HCT116 (cell line): ENCODE measurements around the gene PTGR2. TPM values are rescaled to one million over a fixed set of nuclear protein-coding genes. Genes with fewer than 3 reads are reported as not detected.

Experiments used
- ATAC-seq: fragments of 200-7000 bp; cut with Tn5 transposase; 2 replicates; pipeline ENCODE4 v1.9.1; 2020; ENCODE audit warnings: mild to moderate bottlenecking, moderate library complexity
- BruUV-seq: library from RNA; stranded (reverse); fragments of 400-500 nt; replicated peaks from 2 replicates; lab custom pipeline; 2021; lab: Mats Ljungman, UMichigan
- CTCF ChIA-PET: fragments of 300-600 bp; sonication (Branson Sonifier 250); formaldehyde crosslinking; loops from one replicate; lab custom pipeline; 2021; ENCODE audit warnings: antibody characterized with exemption; lab: Charles Lee
- POLR2A ChIA-PET: fragments of 300-600, 350-600 bp; sonication (Branson Sonifier 250); formaldehyde crosslinking; loops from one replicate; lab custom pipeline; 2021; ENCODE audit warnings: antibody characterized with exemption; lab: Charles Lee
- RAD21 ChIA-PET, 2 experiments: fragments of 300-600 bp; sonication (Branson Sonifier 250); formaldehyde crosslinking; loops; one replicate each; lab custom pipeline; 2023; ENCODE audit warnings: low total read pairs in 2 of 2; ENCODE audit not compliant: uncharacterized antibody in 2 of 2, unreplicated experiment in 2 of 2, low non-redundant PET in 1 of 2; lab: Charles Lee
- DNase-seq: peaks from one replicate; pipeline ENCODE4 v3.0.0-alpha.2; 2010; ENCODE audit warnings: low read depth, low spot score
- H2AFZ ChIP-seq: fragments of 200-600 bp; shearing (Covaris generic), sonication (generic); 2 replicates; pipeline ENCODE4 v1.6.1; 2017; ENCODE audit warnings: low read depth, mixed run types, mixed read lengths, antibody characterized with exemption, low read length; ENCODE audit not compliant: poor library complexity, severe bottlenecking
- H3K27ac ChIP-seq: 2 replicates; pipeline ENCODE4 v1.5.1; 2012; ENCODE audit warnings: low read depth, low read length
- H3K27me3 ChIP-seq: fragments of 200-600 bp; sonication (generic); 2 replicates; pipeline ENCODE4 v1.6.1; 2016; ENCODE audit warnings: mixed run types, low read length, mixed read lengths; ENCODE audit not compliant: insufficient read depth
- H3K36me3 ChIP-seq, 2 experiments: fragments of 200-500 bp in 1 of 2; fragments of 200-600 bp in 1 of 2; sonication (Bioruptor generic) in 1 of 2; sonication (generic) in 1 of 2; 2 replicates each; pipeline versions ENCODE4 v1.5.1 to v1.6.1; 2014 to 2016; ENCODE audit warnings: low read length in 2 of 2, inconsistent platforms in 1 of 2, mixed read lengths in 1 of 2, mixed run types in 1 of 2; ENCODE audit not compliant: insufficient read depth in 2 of 2, control insufficient read depth in 1 of 2
- H3K4me1 ChIP-seq, 2 experiments: fragments of 200-600 bp in 1 of 2; sonication (generic) in 1 of 2; 2 replicates each; pipeline versions ENCODE4 v1.5.1 to v1.6.1; 2012 to 2017; ENCODE audit warnings: low read length in 2 of 2, inconsistent platforms in 1 of 2, mild to moderate bottlenecking in 1 of 2, mixed read lengths in 1 of 2, mixed run types in 1 of 2, moderate library complexity in 1 of 2; ENCODE audit not compliant: insufficient read depth in 2 of 2, control insufficient read depth in 1 of 2
- H3K4me2 ChIP-seq: fragments of 200-600 bp; sonication (generic); 2 replicates; pipeline ENCODE4 v1.6.1; 2017; ENCODE audit warnings: mixed run types, low read length, mixed read lengths
- H3K4me3 ChIP-seq, 2 experiments: fragments of 200-600 bp in 1 of 2; sonication (generic) in 1 of 2; replicated peaks in 1 of 2; 2 replicates each; pipeline ENCODE4 v1.5.1; 2011 to 2016; ENCODE audit warnings: low read length in 2 of 2, control low read depth in 1 of 2, low read depth in 1 of 2, mild to moderate bottlenecking in 1 of 2, mixed read lengths in 1 of 2, mixed run types in 1 of 2
- H3K79me2 ChIP-seq: fragments of 200-600 bp; sonication (generic); 2 replicates; pipeline ENCODE4 v1.6.1; 2017; ENCODE audit warnings: mild to moderate bottlenecking, mixed run types, low read length, moderate library complexity, mixed read lengths; ENCODE audit not compliant: insufficient read depth
- H3K9ac ChIP-seq: fragments of 200-600 bp; sonication (generic); 2 replicates; pipeline ENCODE4 v1.6.1; 2016; ENCODE audit warnings: low read length, mixed read lengths
- H3K9me2 ChIP-seq: fragments of 200-600 bp; sonication (generic), shearing (Covaris generic); 2 replicates; pipeline ENCODE4 v1.6.1; 2017; ENCODE audit warnings: mixed run types, mild to moderate bottlenecking, moderate library complexity; ENCODE audit not compliant: insufficient read depth
- H3K9me3 ChIP-seq, 2 experiments: fragments of 200-500 bp in 1 of 2; fragments of 200-600 bp in 1 of 2; sonication (Bioruptor generic) in 1 of 2; sonication (generic) in 1 of 2; 2 replicates each; pipeline ENCODE4 v1.6.1; 2014 to 2017; ENCODE audit warnings: low read length in 2 of 2, mixed read lengths in 2 of 2, inconsistent platforms in 1 of 2, low read depth in 1 of 2, mild to moderate bottlenecking in 1 of 2, mixed run types in 1 of 2, moderate library complexity in 1 of 2; ENCODE audit not compliant: control insufficient read depth in 1 of 2, insufficient read depth in 1 of 2
- H4K20me1 ChIP-seq: fragments of 200-600 bp; sonication (generic), shearing (Covaris generic); 2 replicates; pipeline ENCODE4 v1.6.1; 2017; ENCODE audit warnings: mixed run types, mild to moderate bottlenecking, moderate library complexity; ENCODE audit not compliant: insufficient read depth
- ATF3 ChIP-seq: IDR thresholded peaks from 2 replicates; pipeline ENCODE4 v1.6.1; 2012
- ELF1 ChIP-seq: IDR thresholded peaks from 2 replicates; pipeline ENCODE4 v1.6.1; 2012; ENCODE audit warnings: low read depth, borderline replicate concordance
- JUND ChIP-seq: IDR thresholded peaks from 2 replicates; pipeline ENCODE4 v1.6.1; 2012
- RAD21 ChIP-seq: IDR thresholded peaks from 2 replicates; pipeline ENCODE4 v1.6.1; 2012; ENCODE audit warnings: low read depth, mild to moderate bottlenecking
- REST ChIP-seq: IDR thresholded peaks from 2 replicates; pipeline ENCODE4 v1.6.1; 2012; ENCODE audit warnings: low read depth
- SP1 ChIP-seq: IDR thresholded peaks from 2 replicates; pipeline ENCODE4 v1.6.1; 2012; ENCODE audit warnings: low read depth
- TCF7L2 ChIP-seq: IDR thresholded peaks from 2 replicates; pipeline ENCODE4 v1.7.0; 2011; ENCODE audit warnings: borderline replicate concordance, inconsistent platforms; ENCODE audit not compliant: insufficient read depth, insufficient read length; ENCODE audit errors: extremely low read depth
- ZFX ChIP-seq: fragments of 450-650 bp; IDR thresholded peaks from 2 replicates; pipeline ENCODE4 v1.6.1; 2017
- intact Hi-C: fragments of 100-400 bp; cut with micrococcal nuclease; formaldehyde crosslinking; loops from 2 replicates; pipeline ENCODE4 v1.10.0; 2022
- total RNA-seq: library from RNA; stranded (reverse); gene quantifications from one replicate; pipeline ENCODE4 v1.2.1, GENCODE V29; 2021; ENCODE audit not compliant: unreplicated experiment

The PTGR2 gene
- total RNA-seq, 1 experiment from 2014 or later, result 22.1 TPM

GRCh38 chr14:73843296-73843695 is 8.3 kb upstream of the PTGR2 start:
- Histone ChIP-seq H4K20me1 (no peaks in the 10 kb centered on the region), H3K79me2 (no peaks in the 10 kb centered on the region), H3K27ac (no peak overlapping the region), H3K9ac (no peak overlapping the region), H2AFZ (no peak overlapping the region), H3K27me3 (no peaks in the 10 kb centered on the region), H3K36me3 (no peaks in the 10 kb centered on the region), H3K4me2 (no peak overlapping the region), H3K4me1 (peaks cover 2 to 3% of the 10 kb centered on the region in 2 experiments; a peak in 2 of 4 replicates)
- intact Hi-C loops, result no loop called here
- no TSS peak for BruUV-seq
- no peak for ATAC-seq
- POLR2A ChIA-PET, result no interaction called here
- CTCF ChIA-PET, result no interaction called here
- RAD21 ChIA-PET, result interaction anchor here in 1 of 2 experiments (0.5 kb wide), 1 partner anchor 180 kb away, joined by 3 read pairs; no protein-coding TSS in a partner anchor
- TF ChIP-seq ATF3 (no peak), ZFX (no peak), RAD21 (no peak), JUND (no peak), ELF1 (no peak)
- TF ChIP-seq, all 23 proteins: peak for 0
- DNase-seq, result no peak
- H3K4me3 ChIP-seq, result no peak overlapping the region
- 0 out of 4 replicates have a peak, but pooled peaks cover 0 to 3% of the 10 kb centered on the region in 2 experiments for H3K9me3 ChIP-seq
- no peaks in the 10 kb centered on the region for H3K9me2 ChIP-seq

DNA sequence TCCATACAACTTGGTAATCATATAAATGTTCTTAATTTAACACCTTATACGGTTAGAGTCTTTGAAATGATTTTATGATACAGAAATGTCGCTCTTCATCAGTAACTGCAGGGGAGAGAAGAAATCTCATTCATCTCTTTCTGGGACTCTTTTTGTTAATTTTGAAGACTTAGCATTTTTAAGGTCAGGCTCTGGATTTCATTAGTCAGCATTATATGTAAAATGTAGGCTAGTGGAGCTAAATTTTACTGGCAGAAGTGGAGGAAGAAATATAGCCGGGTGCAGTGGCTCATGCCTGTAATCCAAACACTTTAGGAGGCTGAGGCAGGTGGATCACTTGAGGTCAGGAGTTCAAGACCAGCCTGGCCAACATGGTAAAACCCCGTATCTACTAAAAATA is 4.7 kb upstream of the PTGR2 start:
- CTCF ChIA-PET, result no interaction called here
- 0 out of 4 replicates have a peak, but pooled peaks cover 0 to 3% of the 10 kb centered on the region in 2 experiments for H3K9me3 ChIP-seq
- no TSS peak for BruUV-seq
- RAD21 ChIA-PET, result no interaction called here
- H3K9ac ChIP-seq, result no peak overlapping the region
- no peak overlapping the region for H3K27ac ChIP-seq
- intact Hi-C loops, result no loop called here
- TF ChIP-seq TCF7L2, result no peak
- TF ChIP-seq SP1, result no peak
- TF ChIP-seq REST, result no peak
- H3K79me2 ChIP-seq, result no peaks in the 10 kb centered on the region
- ATAC-seq, result no peak
- no peak for DNase-seq
- H3K9me2 ChIP-seq, result no peaks in the 10 kb centered on the region
- no peaks in the 10 kb centered on the region for H3K36me3 ChIP-seq
- no peak overlapping the region for H3K4me3 ChIP-seq
- H2AFZ ChIP-seq, result no peak overlapping the region
- POLR2A ChIA-PET, result no interaction called here
- H3K27me3 ChIP-seq, result no peaks in the 10 kb centered on the region
- H3K4me2 ChIP-seq, result no peak overlapping the region
- H3K4me1 ChIP-seq, result peaks cover 13 to 19% of the 10 kb centered on the region in 2 experiments
- no peaks in the 10 kb centered on the region for H4K20me1 ChIP-seq
